Endothelial cell of umbilical vein (primary cell): ENCODE measurements around the gene TLE4. TPM values are rescaled to one million over a fixed set of nuclear protein-coding genes. Genes with fewer than 3 reads are reported as not detected.

Experiments used
- BruUV-seq: library from RNA; stranded (reverse); fragments of 400-500 nt; replicated peaks from 2 replicates; lab custom pipeline; 2021; lab: Mats Ljungman, UMichigan
- CTCF ChIA-PET: fragments of 300-600, 350-600 bp; sonication (Branson Sonifier 250); formaldehyde crosslinking; loops from one replicate; lab custom pipeline; 2021; ENCODE audit warnings: antibody characterized with exemption, inconsistent platforms; lab: Charles Lee
- POLR2A ChIA-PET: fragments of 300-600, 350-600 bp; sonication (Branson Sonifier 250); formaldehyde crosslinking; loops from one replicate; lab custom pipeline; 2021; ENCODE audit warnings: antibody characterized with exemption, inconsistent platforms; lab: Charles Lee
- DNase-seq: peaks from one replicate; pipeline ENCODE4 v3.0.0-alpha.2; 2011; ENCODE audit warnings: low read depth, low spot score
- FAIRE-seq: peaks from 2 replicates; lab custom pipeline; 2011; peaks lifted over from hg19 to GRCh38; lab: Jason Lieb, UNC
- H2AFZ ChIP-seq: 2 replicates; pipeline ENCODE4 v1.6.0; 2012; ENCODE audit warnings: low read depth, low read length, control low read depth, inconsistent platforms
- H3K27ac ChIP-seq: 2 replicates; pipeline ENCODE4 v1.5.1; 2011; ENCODE audit warnings: low read depth, mild to moderate bottlenecking, control low read depth, low read length, moderate library complexity; ENCODE audit not compliant: insufficient read depth
- H3K27me3 ChIP-seq, 2 experiments: 2 replicates each; pipeline versions ENCODE4 v1.6.0 to v1.6.1; 2011; ENCODE audit warnings: low read length in 2 of 2, mixed read lengths in 1 of 2; ENCODE audit not compliant: control insufficient read depth in 2 of 2, insufficient read depth in 2 of 2
- H3K36me3 ChIP-seq, 2 experiments: 2 replicates in 1 of 2; 3 replicates in 1 of 2; pipeline ENCODE4 v1.5.1; 2011; ENCODE audit warnings: low read length in 2 of 2, mild to moderate bottlenecking in 1 of 2, moderate library complexity in 1 of 2; ENCODE audit not compliant: control insufficient read depth in 2 of 2, insufficient read depth in 2 of 2; ENCODE audit errors: extremely low read depth in 1 of 2
- H3K4me1 ChIP-seq: 3 replicates; pipeline ENCODE4 v1.5.1; 2011; ENCODE audit warnings: mild to moderate bottlenecking, low read length; ENCODE audit not compliant: control insufficient read depth, insufficient read depth; ENCODE audit errors: extremely low read depth
- H3K4me2 ChIP-seq: 2 replicates; pipeline ENCODE4 v1.6.1; 2011; ENCODE audit warnings: low read length, control low read depth, mixed read lengths; ENCODE audit not compliant: insufficient read depth
- H3K4me3 ChIP-seq, 3 experiments: fragments of 200-600 bp in 1 of 3; sonication (generic), shearing (Covaris generic) in 1 of 3; replicated peaks in 1 of 3; 2 replicates each; pipeline ENCODE4 v1.5.1; 2011 to 2016; ENCODE audit warnings: control low read depth in 3 of 3, low read length in 3 of 3, mild to moderate bottlenecking in 2 of 3, inconsistent platforms in 1 of 3, low read depth in 1 of 3, moderate library complexity in 1 of 3; ENCODE audit not compliant: insufficient read depth in 1 of 3
- H3K79me2 ChIP-seq: 2 replicates; pipeline ENCODE4 v1.6.0; 2012; ENCODE audit warnings: low read length, inconsistent platforms; ENCODE audit not compliant: control insufficient read depth, insufficient read depth
- H3K9ac ChIP-seq: replicated peaks from 2 replicates; pipeline ENCODE3; 2011; ENCODE audit warnings: low read length, control low read depth; ENCODE audit not compliant: insufficient read depth; ENCODE audit errors: extremely low read depth
- H3K9me1 ChIP-seq: replicated peaks from 3 replicates; pipeline ENCODE4 v1.6.0; 2011; ENCODE audit warnings: mild to moderate bottlenecking, low read length; ENCODE audit not compliant: control insufficient read depth, insufficient read depth; ENCODE audit errors: extremely low read depth
- H3K9me3 ChIP-seq: replicated peaks from 2 replicates; pipeline ENCODE4 v1.5.1; 2012; ENCODE audit warnings: low read length, inconsistent platforms; ENCODE audit not compliant: control insufficient read depth, insufficient read depth
- H4K20me1 ChIP-seq: replicated peaks from 2 replicates; pipeline ENCODE3; 2011; ENCODE audit warnings: mild to moderate bottlenecking, low read length; ENCODE audit not compliant: control insufficient read depth, insufficient read depth; ENCODE audit errors: extremely low read depth
- EZH2 ChIP-seq: IDR thresholded peaks from 2 replicates; pipeline ENCODE4 v1.6.1; 2012; ENCODE audit warnings: borderline replicate concordance, low read depth, mild to moderate bottlenecking, moderate library complexity, low read length, inconsistent platforms; ENCODE audit not compliant: severe bottlenecking
- GATA2 ChIP-seq: IDR thresholded peaks from 2 replicates; pipeline ENCODE4 v1.7.0; 2011; ENCODE audit warnings: low read depth, mild to moderate bottlenecking, moderate library complexity, mixed read lengths, low read length; ENCODE audit not compliant: insufficient read length, insufficient read depth
- JUN ChIP-seq: IDR thresholded peaks from 2 replicates; pipeline ENCODE4 v1.6.1; 2011; ENCODE audit warnings: borderline replicate concordance, low read depth; ENCODE audit not compliant: insufficient read length, insufficient read depth
- MYC ChIP-seq: IDR thresholded peaks from one replicate; pipeline ENCODE4 v1.6.1; 2011; ENCODE audit warnings: mild to moderate bottlenecking, low read depth, low read length
- dilution Hi-C: fragments of 300-500 bp; cut with MboI; formaldehyde crosslinking; loops from one replicate; pipeline ENCODE4 v1.15.0; 2019; ENCODE audit warnings: low sequenced_read_pairs; ENCODE audit not compliant: extremely low pct_ligation_motif_present
- intact Hi-C: fragments of 100-400 bp; cut with micrococcal nuclease; formaldehyde crosslinking; loops from one replicate; pipeline ENCODE4 v1.10.0; 2022
- polyA plus RNA-seq, 4 experiments: library from polyadenylated mRNA; depleted of rRNA in 3 of 4; stranded (reverse) in 3 of 4; unstranded in 1 of 4; fragments of >200 nt; gene quantifications; 2 replicates each; pipeline versions ENCODE4 v1.2.1 to v1.2.3, GENCODE V29; 2011 to 2012; ENCODE audit warnings: missing spikeins in 1 of 4
- total RNA-seq: library from RNA; stranded (reverse); gene quantifications from 2 replicates; pipeline ENCODE4 v1.2.3, GENCODE V29; 2021
- TF ChIP-seq, protein P1 (sequence below), 2 donors: IDR thresholded peaks; 1 replicate in 1 of 2; 2 replicates in 1 of 2; pipeline ENCODE4 v1.5.1; 2011; ENCODE audit warnings: low read length in 2 of 2, mild to moderate bottlenecking in 2 of 2, moderate library complexity in 2 of 2, control low read depth in 1 of 2, inconsistent platforms in 1 of 2, low read depth in 1 of 2; ENCODE audit not compliant: insufficient read depth in 1 of 2; ENCODE audit errors: extremely low read depth in 1 of 2
- TF ChIP-seq, protein P2 (sequence below): IDR thresholded peaks from 2 replicates; pipeline ENCODE4 v1.6.1; 2011; ENCODE audit not compliant: insufficient read depth, insufficient read length

Gene TLE4
- total and polyA plus RNA-seq, 2 donors (not counting 3 experiments of a cell fraction or from before 2014, with no cell fraction given), result 31.4 to 32.3 TPM

DNA sequence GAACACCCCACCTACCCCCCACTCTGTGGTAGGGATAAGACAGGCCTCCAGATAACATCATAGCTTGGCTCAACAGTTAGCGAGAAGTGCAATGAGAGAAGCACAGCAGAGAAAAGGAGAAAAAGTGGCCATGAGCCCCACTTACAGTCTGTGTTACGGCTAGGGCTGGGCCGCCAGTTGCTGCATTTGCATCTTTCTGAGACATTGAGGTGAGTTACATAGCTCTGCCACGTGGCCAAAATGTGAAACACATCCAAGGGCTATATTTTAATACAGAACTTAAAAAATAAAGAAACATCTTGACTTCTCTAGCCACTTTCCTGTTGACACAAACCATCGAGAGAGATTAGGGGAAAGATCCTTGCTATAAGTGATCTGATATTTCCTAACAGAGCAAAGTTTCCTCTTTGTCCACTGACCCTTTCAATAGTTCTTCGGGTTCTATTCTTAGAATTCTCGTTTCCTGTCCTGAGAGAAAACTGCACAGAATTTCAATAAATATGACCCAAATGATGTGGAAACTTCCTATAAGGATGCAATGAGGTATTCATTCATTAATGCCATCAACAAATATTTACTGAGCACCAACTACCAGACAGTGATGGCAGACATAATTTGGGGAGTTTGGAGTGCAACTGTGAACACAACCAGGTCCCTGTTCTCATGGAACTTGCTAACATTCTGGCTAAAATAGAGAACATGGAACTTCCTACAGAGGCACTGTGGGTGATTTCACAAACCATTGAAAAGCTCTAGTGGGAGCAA lies 3.2 kb upstream of the TLE4 start:
- Histone ChIP-seq H3K9ac (no peak overlapping the region), H3K9me3 (no peaks in the 10 kb centered on the region), H3K4me1 (peaks cover 11% of the 10 kb centered on the region), H3K4me2 (no peak overlapping the region), H3K4me3 (no peak overlapping the region), H3K36me3 (no peaks in the 10 kb centered on the region), H4K20me1 (no peaks in the 10 kb centered on the region), H3K27me3 (peaks cover 8 to 21% of the 10 kb centered on the region in 2 experiments), H3K27ac (no peak overlapping the region), H2AFZ (no peak overlapping the region), H3K9me1 (no peaks in the 10 kb centered on the region), H3K79me2 (peaks cover 3% of the 10 kb centered on the region)
- FAIRE-seq, result no peak
- TF ChIP-seq EZH2, result no peak
- TF ChIP-seq, protein P1, sequence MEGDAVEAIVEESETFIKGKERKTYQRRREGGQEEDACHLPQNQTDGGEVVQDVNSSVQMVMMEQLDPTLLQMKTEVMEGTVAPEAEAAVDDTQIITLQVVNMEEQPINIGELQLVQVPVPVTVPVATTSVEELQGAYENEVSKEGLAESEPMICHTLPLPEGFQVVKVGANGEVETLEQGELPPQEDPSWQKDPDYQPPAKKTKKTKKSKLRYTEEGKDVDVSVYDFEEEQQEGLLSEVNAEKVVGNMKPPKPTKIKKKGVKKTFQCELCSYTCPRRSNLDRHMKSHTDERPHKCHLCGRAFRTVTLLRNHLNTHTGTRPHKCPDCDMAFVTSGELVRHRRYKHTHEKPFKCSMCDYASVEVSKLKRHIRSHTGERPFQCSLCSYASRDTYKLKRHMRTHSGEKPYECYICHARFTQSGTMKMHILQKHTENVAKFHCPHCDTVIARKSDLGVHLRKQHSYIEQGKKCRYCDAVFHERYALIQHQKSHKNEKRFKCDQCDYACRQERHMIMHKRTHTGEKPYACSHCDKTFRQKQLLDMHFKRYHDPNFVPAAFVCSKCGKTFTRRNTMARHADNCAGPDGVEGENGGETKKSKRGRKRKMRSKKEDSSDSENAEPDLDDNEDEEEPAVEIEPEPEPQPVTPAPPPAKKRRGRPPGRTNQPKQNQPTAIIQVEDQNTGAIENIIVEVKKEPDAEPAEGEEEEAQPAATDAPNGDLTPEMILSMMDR (IDR thresholded peaks at IDR 0.05; ENCODE audit: extremely low read depth in 1 of 2, insufficient read depth in 1 of 2, low read depth in 1 of 2, low read length in 2 of 2), result no peak
- no peak for TF ChIP-seq GATA2
- TF ChIP-seq JUN, result no peak
- TF ChIP-seq, protein P2, sequence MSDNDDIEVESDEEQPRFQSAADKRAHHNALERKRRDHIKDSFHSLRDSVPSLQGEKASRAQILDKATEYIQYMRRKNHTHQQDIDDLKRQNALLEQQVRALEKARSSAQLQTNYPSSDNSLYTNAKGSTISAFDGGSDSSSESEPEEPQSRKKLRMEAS, result no peak
- TF ChIP-seq MYC, result no peak
- ChIA-PET CTCF (interaction anchor here (1.2 kb wide), 1 partner anchor 437 kb away, joined by 3 read pairs; no protein-coding TSS in a partner anchor), POLR2A (no interaction called here)
- intact Hi-C loops (no loop called here), dilution Hi-C loops (no loop called here)
- BruUV-seq, result no TSS peak
- no peak for DNase-seq
